PC-3 (cell line): ENCODE data around the gene PDZD2.

Source experiments
- CTCF ChIP-seq: fragments of 300-600 bp; sonication (generic); conservative IDR thresholded peaks from 2 replicates; pipeline ENCODE4 v1.5.1; 2017; ENCODE audit warnings: antibody characterized with exemption, low read depth, mild to moderate bottlenecking, low read length
- EZH2 ChIP-seq: fragments of 300-600 bp; sonication (generic); IDR thresholded peaks from one replicate; pipeline ENCODE4 v1.6.1; 2017; ENCODE audit warnings: antibody characterized with exemption, mild to moderate bottlenecking, low read length; ENCODE audit not compliant: unreplicated experiment
- EZH2phosphoT487 ChIP-seq: fragments of 300-600 bp; sonication (generic); IDR thresholded peaks from 2 replicates; pipeline ENCODE4 v1.6.1; 2018; ENCODE audit warnings: mild to moderate bottlenecking, antibody characterized with exemption, low read length, borderline replicate concordance

- no peak for TF ChIP-seq CTCF
- no peak for TF ChIP-seq EZH2
- TF ChIP-seq EZH2phosphoT487: no peak
These were observed 124.5 kb downstream of the PDZD2 start for GRCh38 chr5:31763424-31763823.
